Heart left ventricle (tissue), 16 donors: ENCODE results near the gene TUSC7. TPM values are rescaled to one million over a fixed set of nuclear protein-coding genes. Genes with fewer than 3 reads are reported as not detected.

ENCODE experiments used
- ATAC-seq, 4 donors: fragments of 200-7000 bp; cut with Tn5 transposase; one replicate each; pipeline ENCODE4 v1.9.1; 2020 to 2022; ENCODE audit warnings: moderate library complexity in 4 of 4, mild to moderate bottlenecking in 3 of 4, moderate number of reproducible peaks in 1 of 4
- DNase-seq, 5 donors: peaks; one replicate each; pipeline ENCODE4 v3.0.0-alpha.2; 2020
- H3K27ac ChIP-seq, 12 donors: fragments of 200-600 bp; sonication (generic) in 4 of 12; one replicate each; pipeline versions ENCODE4 v1.5.0 to v1.8.0; 2016 to 2022; ENCODE audit warnings: mild to moderate bottlenecking in 2 of 12
- H3K27me3 ChIP-seq, 9 donors: fragments of 200-600 bp; sonication (generic) in 2 of 9; one replicate each; pipeline versions ENCODE4 v1.5.1 to v1.8.0; 2016 to 2022; ENCODE audit warnings: mild to moderate bottlenecking in 3 of 9
- H3K36me3 ChIP-seq, 9 donors: fragments of 200-600 bp; sonication (generic) in 2 of 9; one replicate each; pipeline versions ENCODE4 v1.5.0 to v1.8.0; 2018 to 2022; ENCODE audit warnings: mild to moderate bottlenecking in 2 of 9
- H3K4me1 ChIP-seq, 12 donors: fragments of 200-600 bp; sonication (generic) in 4 of 12; one replicate each; pipeline versions ENCODE4 v1.5.0 to v1.8.0; 2016 to 2022; ENCODE audit warnings: mild to moderate bottlenecking in 3 of 12
- H3K4me3 ChIP-seq, 12 donors: fragments of 200-600 bp; sonication (generic) in 4 of 12; one replicate each; pipeline versions ENCODE4 v1.5.0 to v1.8.0; 2017 to 2022; ENCODE audit warnings: mild to moderate bottlenecking in 9 of 12, moderate library complexity in 4 of 12
- H3K9me3 ChIP-seq, 12 donors: fragments of 200-600 bp; sonication (generic) in 4 of 12; one replicate each; pipeline versions ENCODE4 v1.5.0 to v1.8.0; 2016 to 2022; ENCODE audit warnings: mild to moderate bottlenecking in 1 of 12
- CTCF ChIP-seq, 12 donors: fragments of 200-600 bp; sonication (generic) in 4 of 12; IDR thresholded peaks; one replicate each; pipeline versions ENCODE4 v1.5.0 to v1.8.0; 2018 to 2022; ENCODE audit warnings: antibody characterized with exemption in 12 of 12, mild to moderate bottlenecking in 5 of 12
- POLR2A ChIP-seq, 2 donors: fragments of 450-650 bp; IDR thresholded peaks; one replicate each; pipeline ENCODE4 v1.6.1; 2017; ENCODE audit warnings: antibody characterized with exemption in 2 of 2, mild to moderate bottlenecking in 2 of 2, moderate library complexity in 2 of 2
- WGBS, 4 donors: extraction: QIAGEN DNeasy Blood & Tissue Kit in 2 of 4; methylation state at CpG; one replicate each; pipeline versions ENCODE4 v1.1.5 to v1.1.7; 2013 to 2018; 5-methylcytosine and 5-hydroxymethylcytosine counted together
- intact Hi-C, 10 donors: fragments of 100-400 bp; cut with DNase I; formaldehyde crosslinking; loops; one replicate each; pipeline versions ENCODE4 v1.11.1 to v1.14.2; 2022
- long read RNA-seq, 3 donors: library from polyadenylated mRNA; unstranded; transcript quantifications; one replicate each; pipeline ENCODE4 v2.0.0, GENCODE V29; 2020 to 2021
- polyA plus RNA-seq, 2 donors: library from polyadenylated mRNA; stranded (reverse); fragments of 200-250 nt; gene quantifications; one replicate each; pipeline ENCODE4 v1.2.3, GENCODE V29; 2013
- total RNA-seq, 9 donors: library from RNA; depleted of rRNA in 2 of 9; stranded (reverse); fragments of >200 nt in 2 of 9; fragmentation: NEBNext Ultra II Directional in 3 of 9; extraction: Animal tissue kit (Norgen Biotek cat#: 25700) in 3 of 9; gene quantifications; one replicate each; pipeline versions ENCODE4 v1.1.0 to v1.2.4, GENCODE V29; 2016 to 2023
- donor health status: ischemic (EF 13 %, LVEDD 7.1; RV severe dilation, severe dysfunction).
- donor health status: healthy with polysubstance abuse.
- donor health status: DM: no; HTN: yes; CAD: no.
- donor health status: DM: no; HTN: no; CAD: no.
- donor health status: ischemic (EF 25% LVEDD 6.9; RV normal size, moderate dysfunction).
- donor health status: ischemic (EF 25% LVEDD 5.7; RV mildly dilated, moderate dysfunction).
- donor health status: healthy.
- donor health status: DM: yes; HTN: yes; CAD: no.
- donor health status: ischemic (EF 35%, LVEDD 5.7; RV mildly dilated, moderate dysfunction).
- donor health status: nonischemic (EF 11% LVEDD 7.7; RV severe dilation, severe dysfunction).
- donor health status: DM: yes; HTN: yes; CAD: no.
- donor health status: PGD.
- donor health status: ischemic (EF 29% LVEDD 5.4; RV normal size, mild dysfunction).
- donor health status: nonischemic (EF 23%, LVEDD 6.1; RV moderate dilation, normal function).

TUSC7 gene
- total RNA-seq (not detected), polyA plus RNA-seq (not detected)
- long read RNA-seq, donor 1: 0 reads
- long read RNA-seq, donor 2: 0 reads
- long read RNA-seq, donor 3: 0 reads

GRCh38 chr3:116709479-116709878 lies at the start of gene TUSC7:
TSS of gene TUSC7 (plus strand) at chr3:116709779.
- TF ChIP-seq CTCF (IDR thresholded peaks at IDR 0.05) (no peak), POLR2A (IDR thresholded peaks at IDR 0.05) (no peak)
- H3K4me3 ChIP-seq: no peak within 1 kb of the TSS
- H3K27ac ChIP-seq: no peak within 1 kb of the TSS
- DNase-seq: no peak
- H3K4me1 ChIP-seq: no peaks in the 10 kb centered on the region
- H3K36me3 ChIP-seq: no peaks in the 10 kb centered on the region
- ATAC-seq: no peak
- H3K9me3 ChIP-seq: no peaks in the 10 kb centered on the region
- H3K27me3 ChIP-seq: no peaks in the 10 kb centered on the region
- WGBS, 4 donors: 88 to 94% (median 89%) methylated on average over 4 of the region's 4 CpGs
- intact Hi-C loops: no loop called here

- intact Hi-C loops: no loop called here
- WGBS, 4 donors: 86 to 98% (median 97%) methylated on average over 1 of the region's 1 CpG
These were observed 48.4 kb upstream of the TUSC7 start for GRCh38 chr3:116661196-116661595.

GRCh38 chr3:116663161-116664110 lies 46.1 kb upstream of the TUSC7 start:
- Histone ChIP-seq H3K4me1 (no peaks in the 10 kb centered on the region), H3K9me3 (no peaks in the 10 kb centered on the region), H3K4me3 (no peak overlapping the region), H3K27ac (no peak overlapping the region), H3K27me3 (no peaks in the 10 kb centered on the region), H3K36me3 (no peaks in the 10 kb centered on the region)
- DNase-seq (no peak), ATAC-seq (no peak)
- no peak for TF ChIP-seq POLR2A (IDR thresholded peaks at IDR 0.05)
- TF ChIP-seq CTCF (IDR thresholded peaks at IDR 0.05): no peak
- WGBS, 4 donors: 39 to 40% (median 39%) methylated on average over 8 of the region's 8 CpGs
- intact Hi-C loops: no loop called here

More at GRCh38 chr3:116661196-116661595, 48.4 kb upstream of the TUSC7 start:
- H3K9me3 ChIP-seq: no peaks in the 10 kb centered on the region
- H3K27ac ChIP-seq: no peak overlapping the region
- ATAC-seq: no peak
- TF ChIP-seq CTCF (IDR thresholded peaks at IDR 0.05): no peak
- TF ChIP-seq POLR2A (IDR thresholded peaks at IDR 0.05): no peak
- H3K4me1 ChIP-seq: no peaks in the 10 kb centered on the region
- DNase-seq: no peak
- no peaks in the 10 kb centered on the region for H3K27me3 ChIP-seq
- no peak overlapping the region for H3K4me3 ChIP-seq
- H3K36me3 ChIP-seq: no peaks in the 10 kb centered on the region

- H3K4me3 ChIP-seq: no peak overlapping the region
- H3K27me3 ChIP-seq: no peaks in the 10 kb centered on the region
- no peaks in the 10 kb centered on the region for H3K36me3 ChIP-seq
- TF ChIP-seq CTCF (IDR thresholded peaks at IDR 0.05): no peak
- no peak for TF ChIP-seq POLR2A (IDR thresholded peaks at IDR 0.05)
- no peaks in the 10 kb centered on the region for H3K9me3 ChIP-seq
- intact Hi-C loops: no loop called here
- ATAC-seq (no peak), DNase-seq (no peak)
- no peak overlapping the region for H3K27ac ChIP-seq
- H3K4me1 ChIP-seq: no peaks in the 10 kb centered on the region
These were observed 42.3 kb upstream of the TUSC7 start for GRCh38 chr3:116667324-116667723.
